Endothelial cell (in vitro differentiated cells): ENCODE results near the gene EIF4E3. TPM values are rescaled to one million over a fixed set of nuclear protein-coding genes. Genes with fewer than 3 reads are reported as not detected.

Experiments
- DNase-seq: peaks from one replicate; pipeline ENCODE4 v3.0.0; 2021; ENCODE audit warnings: low spot score
- H3K27ac Mint-ChIP-seq: one replicate; pipeline ENCODE4 v1.8.0; 2021; ENCODE audit warnings: mixed read lengths, inconsistent platforms; ENCODE audit not compliant: unreplicated experiment
- H3K27me3 Mint-ChIP-seq: one replicate; pipeline ENCODE4 v1.8.0; 2021; ENCODE audit warnings: mild to moderate bottlenecking, moderate library complexity, mixed read lengths, inconsistent platforms; ENCODE audit not compliant: unreplicated experiment
- H3K36me3 Mint-ChIP-seq: one replicate; pipeline ENCODE4 v1.8.0; 2021; ENCODE audit warnings: mild to moderate bottlenecking, low read depth, mixed read lengths, inconsistent platforms; ENCODE audit not compliant: unreplicated experiment
- H3K4me1 Mint-ChIP-seq: one replicate; pipeline ENCODE4 v1.8.0; 2021; ENCODE audit warnings: mild to moderate bottlenecking, mixed read lengths, inconsistent platforms; ENCODE audit not compliant: unreplicated experiment
- H3K4me3 Mint-ChIP-seq: one replicate; pipeline ENCODE4 v1.8.0; 2021; ENCODE audit warnings: mild to moderate bottlenecking, mixed read lengths, inconsistent platforms; ENCODE audit not compliant: unreplicated experiment
- H3K9me3 Mint-ChIP-seq: one replicate; pipeline ENCODE4 v1.8.0; 2021; ENCODE audit warnings: mixed read lengths, inconsistent platforms; ENCODE audit not compliant: unreplicated experiment
- total RNA-seq: library from RNA; stranded (reverse); fragmentation: NEBNext Ultra II Directional; extraction: Animal tissue kit (Norgen Biotek cat#: 25700); gene quantifications from one replicate; pipeline ENCODE4 v1.2.1, GENCODE V29; 2021; ENCODE audit not compliant: unreplicated experiment
- TF ChIP-seq, protein P1 (sequence below): fragments of 200-600 bp; sonication (generic); IDR thresholded peaks from one replicate; pipeline ENCODE4 v1.5.0; 2021; ENCODE audit warnings: antibody characterized with exemption; ENCODE audit not compliant: unreplicated experiment

Gene EIF4E3
- total RNA-seq, 1 donor from 2014 or later = 5.2 TPM

- Mint-ChIP-seq H3K36me3 (peaks cover 4% of the 10 kb centered on the region), H3K27me3 (peaks cover 8% of the 10 kb centered on the region), H3K27ac (no peak overlapping the region), H3K4me1 (no peaks in the 10 kb centered on the region), H3K4me3 (no peak overlapping the region), H3K9me3 (no peaks in the 10 kb centered on the region)
- DNase-seq = no peak
- TF ChIP-seq, protein P1, sequence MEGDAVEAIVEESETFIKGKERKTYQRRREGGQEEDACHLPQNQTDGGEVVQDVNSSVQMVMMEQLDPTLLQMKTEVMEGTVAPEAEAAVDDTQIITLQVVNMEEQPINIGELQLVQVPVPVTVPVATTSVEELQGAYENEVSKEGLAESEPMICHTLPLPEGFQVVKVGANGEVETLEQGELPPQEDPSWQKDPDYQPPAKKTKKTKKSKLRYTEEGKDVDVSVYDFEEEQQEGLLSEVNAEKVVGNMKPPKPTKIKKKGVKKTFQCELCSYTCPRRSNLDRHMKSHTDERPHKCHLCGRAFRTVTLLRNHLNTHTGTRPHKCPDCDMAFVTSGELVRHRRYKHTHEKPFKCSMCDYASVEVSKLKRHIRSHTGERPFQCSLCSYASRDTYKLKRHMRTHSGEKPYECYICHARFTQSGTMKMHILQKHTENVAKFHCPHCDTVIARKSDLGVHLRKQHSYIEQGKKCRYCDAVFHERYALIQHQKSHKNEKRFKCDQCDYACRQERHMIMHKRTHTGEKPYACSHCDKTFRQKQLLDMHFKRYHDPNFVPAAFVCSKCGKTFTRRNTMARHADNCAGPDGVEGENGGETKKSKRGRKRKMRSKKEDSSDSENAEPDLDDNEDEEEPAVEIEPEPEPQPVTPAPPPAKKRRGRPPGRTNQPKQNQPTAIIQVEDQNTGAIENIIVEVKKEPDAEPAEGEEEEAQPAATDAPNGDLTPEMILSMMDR = no peak
These were observed 7.1 kb downstream of the EIF4E3 start for GRCh38 chr3:71718072-71718471.

GRCh38 chr3:71714595-71714994 lies 10.6 kb downstream of the EIF4E3 start:
- Mint-ChIP-seq H3K4me1 (no peaks in the 10 kb centered on the region), H3K27ac (no peak overlapping the region), H3K27me3 (no peaks in the 10 kb centered on the region), H3K4me3 (no peak overlapping the region), H3K9me3 (no peaks in the 10 kb centered on the region), H3K36me3 (no peaks in the 10 kb centered on the region)
- TF ChIP-seq, protein P1 = no peak
- no peak for DNase-seq

DNA sequence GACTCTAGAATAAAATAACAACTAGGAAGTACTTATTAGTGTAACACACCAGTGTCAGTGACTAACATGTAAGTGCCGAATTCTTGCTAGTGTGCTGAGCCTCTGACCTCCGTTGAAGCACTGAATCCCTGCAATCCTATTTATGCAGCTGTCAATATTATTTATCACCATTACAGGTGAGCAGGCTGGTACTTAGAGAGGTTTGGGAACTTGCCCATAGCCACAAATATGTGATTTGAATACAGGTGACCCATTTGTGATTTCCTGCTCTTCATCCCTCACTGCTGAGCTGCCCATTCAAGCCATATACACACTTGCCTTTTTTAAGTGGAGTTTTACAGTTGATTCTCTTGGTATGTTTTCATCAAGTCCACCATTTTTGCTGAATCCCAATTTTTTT lies 12.2 kb downstream of the EIF4E3 start:
- Mint-ChIP-seq H3K9me3 (no peaks in the 10 kb centered on the region), H3K27me3 (no peaks in the 10 kb centered on the region), H3K36me3 (no peaks in the 10 kb centered on the region), H3K4me1 (no peaks in the 10 kb centered on the region), H3K27ac (no peak overlapping the region), H3K4me3 (no peak overlapping the region)
- TF ChIP-seq, protein P1 = no peak
- DNase-seq = no peak

GRCh38 chr3:71710906-71711494 lies 14.2 kb downstream of the EIF4E3 start:
- DNase-seq = no peak
- TF ChIP-seq, protein P1 = peak; percentile 65
- H3K9me3 Mint-ChIP-seq = no peaks in the 10 kb centered on the region
- H3K4me1 Mint-ChIP-seq = no peaks in the 10 kb centered on the region
- no peaks in the 10 kb centered on the region for H3K27me3 Mint-ChIP-seq
- no peak overlapping the region for H3K4me3 Mint-ChIP-seq
- H3K36me3 Mint-ChIP-seq = no peaks in the 10 kb centered on the region
- H3K27ac Mint-ChIP-seq = no peak overlapping the region

GRCh38 chr3:71709908-71710511 lies 15.2 kb downstream of the EIF4E3 start:
- no peaks in the 10 kb centered on the region for H3K9me3 Mint-ChIP-seq
- TF ChIP-seq, protein P1 = no peak
- DNase-seq = no peak
- H3K27ac Mint-ChIP-seq = no peak overlapping the region
- no peak overlapping the region for H3K4me3 Mint-ChIP-seq
- no peaks in the 10 kb centered on the region for H3K36me3 Mint-ChIP-seq
- no peaks in the 10 kb centered on the region for H3K4me1 Mint-ChIP-seq
- no peaks in the 10 kb centered on the region for H3K27me3 Mint-ChIP-seq
